Uterus (tissue), 2 donors: Measurements from ENCODE around the gene GLS2.

Experiments
- POLR2A ChIP-seq, 2 donors: fragments of 450-650 bp; IDR thresholded peaks; one replicate each; pipeline ENCODE4 v1.6.1; 2016; ENCODE audit warnings: antibody characterized with exemption in 2 of 2, mild to moderate bottlenecking in 1 of 2, moderate library complexity in 1 of 2
- TF ChIP-seq, protein P1 (sequence below), 4 experiments: fragments of 200-600 bp in 2 of 4; fragments of 450-650 bp in 2 of 4; sonication (generic) in 2 of 4; IDR thresholded peaks; one replicate each; pipeline ENCODE4 v1.5.1; 2016 to 2019; ENCODE audit warnings: antibody characterized with exemption in 4 of 4, mild to moderate bottlenecking in 2 of 4, moderate library complexity in 1 of 4

DNA sequence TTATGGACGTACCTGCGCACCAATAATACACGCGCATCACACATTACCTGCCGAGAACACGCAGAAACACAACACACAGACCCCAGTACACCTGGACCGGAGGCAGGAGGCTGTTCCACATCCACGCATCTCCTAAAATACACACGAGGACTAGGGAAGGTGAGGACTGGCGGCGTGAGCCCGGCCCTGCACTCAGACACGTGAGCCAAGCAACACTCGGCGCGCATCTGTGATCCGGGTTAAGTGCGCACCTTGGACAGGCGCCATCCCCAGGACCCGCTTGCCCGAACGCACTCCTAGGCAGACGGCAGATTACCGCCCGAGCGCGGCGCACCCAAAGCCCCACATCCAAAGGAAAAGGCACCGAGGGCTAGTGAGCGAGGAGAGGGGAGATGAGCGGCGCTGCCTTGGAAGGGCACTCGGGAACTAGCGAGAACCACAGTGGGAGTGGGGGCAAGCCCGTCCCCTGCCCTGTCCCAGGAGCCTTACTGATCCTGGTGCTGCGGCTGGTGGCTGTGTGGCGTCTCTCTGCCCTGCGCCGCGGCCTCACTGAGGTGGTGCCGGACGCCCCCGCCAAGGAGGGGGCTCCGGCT, 417 bp downstream of the GLS2 start:
- TF ChIP-seq, protein P1, sequence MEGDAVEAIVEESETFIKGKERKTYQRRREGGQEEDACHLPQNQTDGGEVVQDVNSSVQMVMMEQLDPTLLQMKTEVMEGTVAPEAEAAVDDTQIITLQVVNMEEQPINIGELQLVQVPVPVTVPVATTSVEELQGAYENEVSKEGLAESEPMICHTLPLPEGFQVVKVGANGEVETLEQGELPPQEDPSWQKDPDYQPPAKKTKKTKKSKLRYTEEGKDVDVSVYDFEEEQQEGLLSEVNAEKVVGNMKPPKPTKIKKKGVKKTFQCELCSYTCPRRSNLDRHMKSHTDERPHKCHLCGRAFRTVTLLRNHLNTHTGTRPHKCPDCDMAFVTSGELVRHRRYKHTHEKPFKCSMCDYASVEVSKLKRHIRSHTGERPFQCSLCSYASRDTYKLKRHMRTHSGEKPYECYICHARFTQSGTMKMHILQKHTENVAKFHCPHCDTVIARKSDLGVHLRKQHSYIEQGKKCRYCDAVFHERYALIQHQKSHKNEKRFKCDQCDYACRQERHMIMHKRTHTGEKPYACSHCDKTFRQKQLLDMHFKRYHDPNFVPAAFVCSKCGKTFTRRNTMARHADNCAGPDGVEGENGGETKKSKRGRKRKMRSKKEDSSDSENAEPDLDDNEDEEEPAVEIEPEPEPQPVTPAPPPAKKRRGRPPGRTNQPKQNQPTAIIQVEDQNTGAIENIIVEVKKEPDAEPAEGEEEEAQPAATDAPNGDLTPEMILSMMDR (IDR thresholded peaks at IDR 0.05): no peak
- TF ChIP-seq POLR2A (IDR thresholded peaks at IDR 0.05): no peak
